NOMO-1 treated with dmso at 0.1 percent for 144 hours (cell line): ENCODE measurements around the gene UTP25.

Experiments
- DNase-seq: peaks from one replicate; lab custom pipeline; 2025; ENCODE audit not compliant: unreplicated experiment; lab: John Stamatoyannopoulos, UW

The UTP25 gene

DNA sequence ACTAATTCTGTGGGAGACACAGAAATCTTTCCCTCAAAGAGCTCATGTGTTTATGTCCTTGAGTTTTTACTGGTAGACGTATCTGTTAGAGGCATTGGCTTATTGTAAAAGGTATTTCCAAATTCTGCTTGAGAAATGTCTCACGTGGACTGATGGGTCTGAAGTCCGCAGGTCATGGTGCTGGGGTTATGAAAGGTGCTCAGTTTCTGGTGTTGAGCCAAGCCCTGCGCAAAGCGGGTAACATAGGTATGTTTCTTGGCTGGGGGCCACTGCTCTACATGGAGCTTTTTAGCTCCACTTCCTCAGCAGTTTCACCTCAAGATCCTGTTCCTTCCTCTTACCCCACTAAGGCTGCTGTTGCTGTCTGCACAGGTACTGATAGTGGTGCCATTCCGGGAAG lies 10.8 kb downstream of the UTP25 start:
- DNase-seq: no peak

DNA sequence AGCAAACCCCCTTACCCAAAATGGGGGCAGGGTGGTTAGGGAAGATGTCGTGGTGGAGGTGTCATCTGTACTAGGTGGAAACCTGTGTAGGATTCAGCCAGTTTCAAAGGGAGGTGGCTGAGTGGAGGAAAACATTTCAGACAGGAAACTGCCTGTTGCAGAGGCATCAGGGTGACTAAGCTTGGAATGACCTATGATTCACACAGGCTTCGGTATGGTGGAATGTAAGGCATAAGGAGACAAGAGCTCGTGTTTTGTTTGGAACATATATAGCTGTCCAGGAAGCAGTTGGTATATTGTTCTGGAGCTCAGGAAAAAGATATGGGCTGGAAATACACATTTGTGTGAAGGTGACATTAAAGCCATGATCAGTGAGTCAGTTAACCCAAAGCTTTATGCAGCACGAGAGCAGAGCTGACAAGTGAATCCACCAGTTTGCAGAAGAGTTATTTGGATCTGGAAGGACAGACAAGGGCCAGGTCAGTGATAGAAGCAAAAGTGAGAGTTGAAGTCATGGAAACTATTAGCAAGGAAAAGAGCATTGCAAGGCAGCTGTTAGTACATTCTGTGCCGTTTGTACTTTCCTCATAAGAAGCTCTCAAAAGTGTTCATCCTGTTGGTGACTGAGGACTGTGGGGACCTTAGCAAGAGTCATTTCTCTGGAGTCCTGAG lies 12.2 kb downstream of the UTP25 start:
- no peak for DNase-seq

DNA sequence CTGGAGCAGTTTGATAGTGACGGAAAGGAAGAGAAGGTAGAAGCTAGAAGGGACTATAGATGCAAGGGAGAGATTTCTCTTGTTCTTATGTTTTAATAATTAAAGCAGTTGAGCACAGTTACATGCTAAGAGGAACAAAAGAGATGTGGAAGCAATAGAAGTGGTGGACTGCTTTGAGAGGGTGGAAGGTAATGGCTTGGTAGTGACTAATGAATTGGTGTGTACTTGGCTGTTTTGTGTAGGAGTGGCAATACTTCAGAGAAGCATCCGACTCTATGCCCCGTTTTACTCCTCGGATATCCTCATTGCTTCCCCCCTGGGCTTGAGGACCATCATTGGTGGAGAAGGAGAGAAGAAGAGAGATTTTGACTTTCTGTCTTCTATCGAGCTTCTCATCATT lies 12.8 kb downstream of the UTP25 start:
- no peak for DNase-seq

DNA sequence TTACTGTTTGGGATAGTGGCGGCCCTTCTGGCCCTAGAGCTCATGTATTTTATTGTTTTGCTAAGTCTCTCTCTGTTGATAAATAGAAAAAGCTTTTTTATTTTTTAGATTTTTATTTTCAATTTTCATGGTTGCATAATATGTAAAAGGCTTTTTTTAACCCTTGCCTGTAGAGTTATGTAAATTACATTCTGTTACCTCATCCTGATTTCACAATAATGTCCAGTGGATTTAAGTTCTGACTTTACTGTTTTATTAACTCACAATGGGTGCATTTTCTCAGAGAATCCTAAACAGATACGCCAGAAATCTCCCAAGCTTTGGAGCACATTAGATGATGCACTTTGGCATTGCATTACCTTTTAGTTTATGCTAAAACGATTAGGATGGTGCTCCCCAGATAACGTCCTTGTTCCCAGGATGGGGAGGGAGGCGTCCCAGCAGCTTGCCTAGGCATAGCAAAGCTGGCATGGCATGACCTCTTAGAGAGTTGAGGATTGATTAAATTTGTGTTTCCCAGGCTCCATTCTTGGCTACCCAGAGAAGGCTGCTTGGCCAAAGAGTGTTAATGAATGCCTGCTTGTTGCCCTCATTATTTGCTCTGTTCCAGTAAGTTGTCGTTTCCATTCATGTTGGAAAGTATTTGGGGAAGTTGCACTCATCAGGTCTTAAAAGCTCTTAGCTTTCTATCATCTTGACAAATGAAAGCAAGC lies 17.1 kb downstream of the UTP25 start:
- no peak for DNase-seq

DNA sequence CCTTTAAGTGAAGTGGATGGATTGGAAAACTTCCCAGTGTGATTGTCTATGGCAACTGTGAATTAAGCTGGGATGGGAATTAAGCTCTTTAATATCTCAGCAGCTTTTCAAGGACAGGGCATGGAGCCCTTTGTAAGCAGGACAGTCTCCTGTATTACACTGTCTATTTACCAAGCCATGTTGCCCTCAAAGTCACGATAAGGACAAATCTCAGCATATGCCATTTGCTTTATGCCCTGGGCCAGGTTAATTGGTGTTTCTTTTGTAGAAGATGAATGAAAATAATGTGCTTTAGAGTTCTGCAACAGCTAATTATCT lies 17.6 kb downstream of the UTP25 start:
- no peak for DNase-seq

DNA sequence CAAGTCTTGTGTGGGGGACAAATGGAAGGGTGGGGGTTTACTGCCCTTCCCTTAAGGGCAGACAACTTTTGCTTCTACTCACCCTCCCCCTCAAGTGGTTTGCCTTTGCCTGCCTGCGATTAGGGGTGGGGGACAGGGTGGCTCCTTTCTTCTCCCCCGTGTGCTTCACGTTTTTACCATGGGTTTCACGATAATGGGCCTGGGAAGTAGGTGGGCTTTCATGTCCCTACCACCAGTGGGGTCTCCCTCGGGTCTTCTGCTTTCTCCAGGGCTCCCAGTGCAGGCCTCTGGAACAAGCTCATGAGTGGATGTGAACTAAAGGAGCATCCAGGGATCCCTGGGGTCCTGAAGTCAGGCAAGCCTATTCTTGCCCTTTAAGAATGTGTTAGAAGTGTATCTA lies 21.6 kb downstream of the UTP25 start:
- no peak for DNase-seq

DNA sequence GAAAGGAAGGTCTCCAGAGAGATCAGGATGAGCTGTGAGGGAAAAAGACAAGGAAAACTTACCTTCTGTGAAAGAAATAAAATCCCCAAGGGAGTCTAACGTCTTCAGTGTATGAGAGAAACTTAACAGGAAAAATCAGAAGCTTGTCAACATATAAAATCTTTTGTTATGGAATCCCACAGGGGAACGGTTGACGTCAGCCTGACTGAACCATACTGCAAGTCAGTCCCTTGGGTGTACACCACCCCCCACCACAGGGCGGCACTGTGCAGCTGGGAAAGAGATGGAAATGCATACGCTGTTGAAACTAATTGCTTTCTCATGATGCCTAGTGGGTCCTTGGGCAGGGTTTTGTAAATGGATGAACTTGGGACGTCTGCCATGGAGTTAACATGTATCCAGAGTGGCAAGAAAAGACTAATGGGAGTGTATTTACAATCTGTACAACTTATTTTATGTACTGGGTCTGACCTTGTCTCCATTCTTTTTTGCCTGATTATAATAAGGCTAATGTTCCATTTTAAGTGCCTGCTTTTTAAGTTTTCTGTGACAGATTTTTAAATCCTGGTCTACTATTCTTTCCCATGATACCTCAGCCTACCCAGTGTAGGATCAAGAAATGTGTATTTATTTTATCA lies 22.7 kb downstream of the UTP25 start:
- no peak for DNase-seq

DNA sequence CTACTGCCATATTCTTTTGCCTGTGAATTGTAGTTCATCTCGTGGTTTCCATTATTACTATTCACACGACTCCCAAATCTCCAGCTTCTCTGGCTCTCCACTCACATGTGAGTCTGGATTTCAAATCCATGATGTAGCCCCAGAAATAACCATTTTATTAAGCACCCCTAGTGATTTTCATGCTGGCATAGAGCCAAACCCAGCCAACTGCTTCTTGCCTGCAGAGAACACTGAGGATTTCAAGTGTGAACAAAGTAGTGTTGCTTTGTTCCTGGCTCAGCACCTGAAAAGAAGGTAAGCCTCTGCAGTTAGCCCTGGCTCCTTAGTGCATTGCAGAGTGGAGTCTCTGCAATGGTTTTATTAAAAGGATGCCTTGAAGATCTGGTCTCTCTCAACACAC lies 25.9 kb downstream of the UTP25 start:
- no peak for DNase-seq

DNA sequence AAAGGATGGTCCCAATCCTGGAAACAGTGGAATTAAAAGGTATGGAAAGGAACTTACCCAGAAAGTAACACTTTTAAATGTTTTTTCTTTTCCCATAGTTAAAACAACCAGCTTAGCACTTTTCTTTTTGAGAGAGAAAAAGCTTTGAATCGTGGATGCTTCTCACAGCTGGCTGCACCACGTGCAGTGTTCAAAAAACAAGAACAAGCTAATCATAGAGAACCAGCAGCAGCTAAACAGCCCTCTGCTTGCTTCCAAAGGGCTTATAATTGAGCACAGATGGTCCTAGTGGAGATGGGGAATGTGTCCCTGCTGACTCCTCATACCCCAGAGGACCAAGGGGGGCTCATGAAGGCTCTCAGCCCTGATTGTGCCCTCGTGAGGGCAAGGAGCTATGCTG lies 26.4 kb downstream of the UTP25 start:
- DNase-seq: no peak

DNA sequence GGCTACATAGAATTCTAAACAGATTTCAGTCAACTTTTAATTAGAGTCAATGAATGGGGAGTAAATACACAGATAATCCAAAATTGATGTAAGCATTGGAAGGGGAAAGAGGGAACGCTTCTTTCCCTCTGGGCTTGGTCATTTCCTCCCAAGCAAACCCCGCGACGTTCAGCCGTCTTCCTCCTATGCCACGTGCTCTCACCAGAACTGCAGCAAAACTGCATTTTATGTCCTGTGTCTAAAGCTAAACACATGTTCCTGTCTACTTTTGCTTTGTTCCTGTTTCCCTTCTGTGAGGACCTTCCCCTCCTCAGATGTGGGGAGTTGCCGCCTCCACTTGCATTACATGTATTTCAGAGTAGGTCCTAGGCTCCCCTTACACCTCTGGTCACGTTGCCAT lies 27.2 kb downstream of the UTP25 start:
- no peak for DNase-seq

DNA sequence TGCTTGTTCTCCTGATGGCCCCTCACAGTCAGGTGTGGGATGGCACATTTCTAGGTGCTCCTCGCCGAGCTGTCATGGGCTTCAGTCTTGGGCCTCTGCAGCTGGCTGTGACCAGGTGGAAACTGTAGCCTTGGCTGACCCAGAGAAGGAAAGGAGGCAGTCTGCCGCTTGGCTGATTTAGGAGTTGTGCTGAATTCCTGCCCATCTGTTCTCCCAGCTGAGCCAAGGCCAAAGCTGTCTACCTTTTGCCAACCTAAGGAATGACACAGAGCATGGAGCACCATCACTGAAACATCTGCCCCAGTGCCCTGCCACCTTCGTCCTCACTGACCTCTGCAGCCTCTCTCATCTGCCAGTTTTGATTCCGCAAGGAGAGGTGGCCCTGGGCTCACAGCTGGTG lies 27.9 kb downstream of the UTP25 start:
- DNase-seq: no peak

DNA sequence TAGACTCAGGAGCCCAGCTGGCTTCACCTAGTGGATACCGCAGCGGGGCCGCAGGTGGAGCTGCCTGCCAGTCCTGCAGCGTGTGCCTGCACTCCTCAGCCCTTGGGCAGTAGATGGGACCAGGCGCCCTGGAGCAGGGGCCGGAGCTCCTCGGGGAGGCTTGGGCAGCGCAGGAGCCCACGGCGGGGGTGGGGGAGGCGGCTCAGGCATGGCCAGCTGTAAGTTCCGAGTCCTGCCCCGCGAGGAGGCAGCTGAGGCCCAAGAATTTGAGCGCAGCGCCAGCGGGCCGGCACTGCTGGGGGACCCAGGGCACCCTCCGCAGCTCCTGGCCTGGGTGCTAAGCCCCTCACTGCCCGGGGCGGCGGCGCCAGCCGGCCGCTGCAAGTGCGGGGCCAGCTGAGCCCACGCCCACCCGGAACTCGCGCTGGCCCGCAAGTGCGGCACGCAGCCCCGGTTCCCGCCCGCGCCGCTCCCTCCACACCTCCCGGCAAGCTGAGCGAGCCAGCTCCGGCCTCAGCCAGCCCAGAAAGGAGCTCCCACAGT lies 30.9 kb downstream of the UTP25 start:
- DNase-seq: no peak

DNA sequence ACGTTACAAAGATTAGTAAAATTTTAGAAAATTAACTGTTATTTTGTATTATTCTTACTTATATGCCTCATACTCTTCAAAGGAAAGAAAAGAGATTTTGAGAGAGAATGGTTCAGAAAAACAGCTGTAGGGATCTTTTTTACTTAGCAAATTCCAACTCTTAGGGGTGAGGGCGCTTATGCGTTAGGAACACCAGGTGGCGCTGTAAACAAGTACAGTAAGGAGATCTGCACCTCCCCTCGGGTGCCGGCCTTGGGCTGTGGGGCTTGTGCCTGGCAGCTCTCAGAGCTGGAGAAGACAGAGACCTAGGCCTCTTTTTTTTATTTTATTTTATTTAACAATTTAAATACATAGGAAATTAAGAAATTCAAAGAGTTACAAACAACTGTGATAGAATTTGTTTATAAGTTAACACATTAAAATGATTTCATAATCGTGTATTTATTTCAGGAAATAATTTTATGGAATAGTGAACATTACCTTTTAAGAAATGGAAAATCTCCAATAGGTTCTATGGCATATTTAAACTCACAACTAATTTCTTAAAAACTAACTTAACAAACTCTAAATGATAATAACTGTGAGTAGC lies 32.6 kb downstream of the UTP25 start:
- peak; percentile 50 for DNase-seq

DNA sequence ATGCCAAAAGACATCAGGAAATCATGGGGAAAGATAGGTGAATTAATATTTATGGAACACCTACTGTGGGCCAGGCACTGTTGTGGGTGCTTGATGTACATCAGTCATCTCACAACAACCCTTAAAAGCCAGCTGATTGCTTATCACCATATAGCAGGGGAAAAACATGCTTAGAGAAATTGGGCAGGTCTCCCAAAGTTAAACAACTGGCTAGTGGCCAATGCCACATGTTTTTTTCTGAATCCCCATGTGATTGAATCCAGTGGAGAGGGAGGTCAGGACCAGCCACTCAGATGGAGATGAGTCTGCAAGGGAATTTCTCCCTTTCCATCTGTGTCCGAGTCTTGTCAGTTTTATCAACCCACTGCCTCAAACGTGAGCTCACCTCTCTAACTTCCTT lies 33.5 kb downstream of the UTP25 start:
- DNase-seq: no peak

DNA sequence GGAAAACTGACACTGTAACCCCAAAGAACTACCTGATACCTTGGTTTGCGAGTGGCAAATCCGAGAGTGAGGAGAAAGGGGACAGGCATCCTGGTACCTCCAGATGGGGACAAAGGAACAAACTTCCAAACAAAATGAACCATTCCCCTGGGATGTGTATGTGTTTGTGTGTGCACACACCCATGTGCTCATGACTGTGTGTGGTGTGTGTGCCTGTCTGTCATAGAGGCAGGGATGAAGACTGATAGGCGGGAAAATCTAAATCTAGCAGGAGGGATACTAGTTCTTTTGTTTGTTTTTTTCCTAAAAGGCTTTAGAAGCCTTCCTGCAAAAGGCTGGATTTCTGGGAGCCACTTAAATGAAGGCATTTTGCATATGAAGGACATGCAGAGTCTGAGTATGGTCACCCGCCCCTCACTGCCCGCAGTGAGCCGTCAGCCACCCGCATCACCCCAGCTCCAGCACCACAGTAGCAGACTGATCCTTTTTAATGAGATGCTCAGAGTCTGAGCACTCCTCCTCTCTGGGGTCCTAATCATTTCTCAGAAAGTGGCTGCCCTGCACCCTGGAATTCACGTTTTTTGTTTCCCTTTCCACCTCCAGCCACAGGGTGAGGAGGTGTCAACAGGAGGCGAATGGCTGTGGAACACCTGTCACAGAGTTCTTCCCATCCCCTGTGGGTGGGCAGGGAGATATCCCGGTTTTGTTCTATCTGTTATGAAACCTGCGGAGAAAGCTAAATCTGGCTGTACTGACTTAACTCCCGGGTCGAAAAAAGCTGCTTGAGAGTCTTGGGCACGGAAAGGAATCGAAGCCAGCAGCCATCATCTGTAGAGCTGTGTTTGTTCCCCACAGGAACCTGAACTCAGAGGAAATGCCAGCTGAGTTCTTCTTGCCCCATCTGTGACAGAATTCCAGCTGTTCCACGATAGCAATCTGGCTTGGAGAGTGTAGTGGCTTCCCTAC lies 34.9 kb downstream of the UTP25 start:
- DNase-seq: no peak

DNA sequence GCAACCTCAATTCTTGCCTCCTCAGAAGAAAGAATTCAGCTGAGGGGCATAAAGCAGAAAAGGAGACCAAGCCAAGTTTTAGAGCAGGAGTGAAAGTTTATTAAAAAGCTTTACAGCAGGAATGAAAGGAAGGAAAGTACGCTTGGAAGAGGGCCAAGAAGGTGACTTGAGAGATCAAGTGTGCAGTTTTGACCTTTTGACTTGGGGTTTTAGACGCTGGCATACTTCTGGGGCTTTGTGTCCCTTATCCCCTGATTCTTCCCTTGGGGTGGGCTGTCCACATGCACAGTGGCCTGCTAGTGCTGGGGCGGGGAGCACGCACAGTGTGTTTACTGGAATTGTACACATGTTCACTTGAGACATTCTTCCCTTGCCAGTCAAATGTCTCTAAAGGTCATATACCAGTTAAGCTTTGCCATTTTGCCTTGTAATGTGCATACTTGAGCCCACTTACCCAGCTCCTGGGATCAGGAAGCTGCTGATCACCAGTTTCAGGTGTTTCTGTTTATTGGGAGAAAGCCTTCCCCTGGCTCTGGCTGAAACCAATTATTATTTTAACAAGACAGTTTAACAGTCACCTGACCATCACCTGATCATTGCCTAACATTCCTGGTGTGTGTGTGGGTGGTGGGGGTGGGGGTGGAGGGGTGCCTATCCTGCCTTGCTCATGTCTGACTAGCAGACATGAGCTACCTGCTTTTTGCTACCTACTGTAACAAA lies 36.2 kb downstream of the UTP25 start:
- DNase-seq: no peak

DNA sequence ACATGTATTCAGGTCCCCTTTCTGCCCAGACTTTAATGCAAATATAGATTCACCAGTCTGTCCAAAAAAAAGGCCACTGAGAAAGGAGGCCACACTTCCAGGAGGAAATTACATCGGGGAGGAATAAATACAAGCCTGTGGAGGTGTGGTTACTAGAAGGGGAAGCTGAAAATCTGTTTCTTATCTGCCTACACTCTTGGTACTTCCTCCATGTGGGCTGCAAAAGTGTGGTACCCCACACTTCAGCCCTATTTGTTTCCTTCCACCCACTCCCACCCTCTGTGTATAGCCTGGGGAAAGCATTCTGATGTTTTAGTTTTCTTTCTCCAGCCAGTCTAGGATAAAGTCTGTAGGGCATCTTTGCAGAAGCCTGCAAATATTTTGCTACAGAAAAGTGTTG lies 38.4 kb downstream of the UTP25 start:
- no peak for DNase-seq

DNA sequence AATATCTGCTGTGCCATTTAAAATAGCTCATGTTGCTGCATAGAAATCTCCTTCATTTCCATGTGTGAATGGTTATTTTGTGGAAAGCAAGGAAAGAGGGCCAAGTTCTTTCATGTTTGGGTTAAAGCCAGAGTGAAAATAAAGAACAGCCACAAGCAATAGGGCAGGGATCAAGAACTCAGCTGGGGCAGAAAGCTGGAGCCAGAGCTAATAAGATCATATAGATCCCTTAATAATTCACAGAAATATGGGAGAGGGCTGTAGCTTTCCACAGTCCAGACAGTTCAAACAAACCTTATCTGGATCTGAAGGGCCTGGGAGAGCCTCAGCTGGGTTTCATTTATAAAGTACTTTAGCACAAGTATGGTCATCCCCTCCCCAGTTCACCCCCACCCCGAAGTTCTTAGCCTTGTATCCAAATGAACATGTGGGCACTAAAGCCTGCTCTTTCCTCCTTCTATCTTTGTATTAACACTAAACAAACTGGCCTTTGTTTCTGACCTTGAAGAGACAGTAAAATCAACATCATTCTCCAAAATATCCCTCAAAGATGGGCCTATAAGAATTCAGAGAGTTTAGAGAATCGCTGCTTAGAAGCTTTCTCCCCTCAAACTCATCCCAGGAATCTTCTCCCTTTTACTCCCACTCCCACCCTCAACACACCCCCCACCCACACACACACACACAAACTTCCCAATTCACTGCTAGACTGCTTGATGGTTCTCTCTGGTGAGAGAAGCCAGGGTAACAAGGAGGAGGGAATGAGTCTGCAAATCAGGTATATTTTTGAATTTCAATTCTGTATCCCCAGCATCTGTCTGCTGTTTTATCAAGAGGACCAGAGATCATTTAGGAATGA lies 41.7 kb downstream of the UTP25 start:
- DNase-seq: no peak

DNA sequence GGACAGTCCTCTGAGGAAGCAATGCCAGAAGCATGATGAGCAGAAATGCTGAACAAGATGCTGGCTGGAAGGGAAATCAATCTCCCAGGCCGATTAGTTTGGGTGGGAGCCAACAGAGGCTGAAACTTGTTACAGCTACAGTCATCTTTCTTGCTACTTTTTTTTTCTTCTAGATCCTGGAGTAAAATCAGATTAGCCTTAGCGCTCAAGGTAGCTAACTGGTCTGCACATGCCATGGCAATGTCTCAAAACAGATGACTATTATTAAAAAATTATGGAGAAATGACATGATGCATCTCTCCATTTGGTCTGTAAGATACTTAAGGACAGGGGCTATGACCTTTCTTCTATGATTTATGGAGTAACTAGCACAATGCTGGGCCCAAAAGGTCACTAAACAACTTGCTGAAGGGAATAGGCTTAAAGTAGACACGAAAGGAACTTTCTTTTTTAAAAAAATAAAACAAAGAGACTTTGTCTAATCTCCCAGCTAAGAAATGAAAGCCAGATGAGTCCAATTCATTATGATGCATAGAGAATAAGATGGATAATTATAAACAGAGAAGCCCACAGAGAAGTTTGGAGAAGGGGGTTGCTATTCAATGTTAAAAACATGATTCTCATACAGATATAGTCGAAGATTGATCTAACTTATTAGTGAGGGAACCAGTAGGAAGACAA lies 42.5 kb downstream of the UTP25 start:
- DNase-seq: no peak
